ENCODE data around the gene AGBL1.

The AGBL1 gene

DNA sequence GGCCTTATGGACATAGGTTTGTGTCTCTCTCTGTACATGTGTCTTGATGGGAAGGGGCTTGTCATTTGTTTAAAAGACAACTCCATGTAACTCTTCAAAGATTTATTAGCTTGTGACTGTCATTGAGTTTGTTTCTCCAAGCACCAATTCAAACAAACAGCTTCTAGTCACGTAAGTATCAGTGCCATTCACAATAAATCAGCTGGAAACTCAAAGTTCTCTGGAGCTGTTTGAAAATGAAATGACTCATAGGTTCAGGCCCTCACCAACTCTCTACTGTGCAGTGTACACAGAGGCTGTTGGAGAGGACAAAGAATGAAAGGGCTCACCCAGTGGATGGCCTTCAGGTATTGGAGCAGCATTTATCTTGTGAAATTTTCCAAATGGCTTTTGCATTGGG is 476.3 kb downstream of the AGBL1 start:
- no peak overlapping the region for H3K4me3 ChIP-seq (ENCODE audit: low read depth in 1 of 2, low read length in 1 of 2)
- no peaks in the 10 kb centered on the region for H3K36me3 ChIP-seq
- no peak overlapping the region for H3K27ac ChIP-seq
- no peaks in the 10 kb centered on the region for H3K4me1 ChIP-seq (ENCODE audit: control insufficient read depth in 1 of 2, insufficient read depth in 1 of 2, low read depth in 1 of 2, low read length in 1 of 2)
- H3K27me3 ChIP-seq = no peaks in the 10 kb centered on the region
- TF ChIP-seq, protein P1, sequence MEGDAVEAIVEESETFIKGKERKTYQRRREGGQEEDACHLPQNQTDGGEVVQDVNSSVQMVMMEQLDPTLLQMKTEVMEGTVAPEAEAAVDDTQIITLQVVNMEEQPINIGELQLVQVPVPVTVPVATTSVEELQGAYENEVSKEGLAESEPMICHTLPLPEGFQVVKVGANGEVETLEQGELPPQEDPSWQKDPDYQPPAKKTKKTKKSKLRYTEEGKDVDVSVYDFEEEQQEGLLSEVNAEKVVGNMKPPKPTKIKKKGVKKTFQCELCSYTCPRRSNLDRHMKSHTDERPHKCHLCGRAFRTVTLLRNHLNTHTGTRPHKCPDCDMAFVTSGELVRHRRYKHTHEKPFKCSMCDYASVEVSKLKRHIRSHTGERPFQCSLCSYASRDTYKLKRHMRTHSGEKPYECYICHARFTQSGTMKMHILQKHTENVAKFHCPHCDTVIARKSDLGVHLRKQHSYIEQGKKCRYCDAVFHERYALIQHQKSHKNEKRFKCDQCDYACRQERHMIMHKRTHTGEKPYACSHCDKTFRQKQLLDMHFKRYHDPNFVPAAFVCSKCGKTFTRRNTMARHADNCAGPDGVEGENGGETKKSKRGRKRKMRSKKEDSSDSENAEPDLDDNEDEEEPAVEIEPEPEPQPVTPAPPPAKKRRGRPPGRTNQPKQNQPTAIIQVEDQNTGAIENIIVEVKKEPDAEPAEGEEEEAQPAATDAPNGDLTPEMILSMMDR (IDR thresholded peaks at IDR 0.05) = no peak
- no peaks in the 10 kb centered on the region for H3K9me3 ChIP-seq

DNA sequence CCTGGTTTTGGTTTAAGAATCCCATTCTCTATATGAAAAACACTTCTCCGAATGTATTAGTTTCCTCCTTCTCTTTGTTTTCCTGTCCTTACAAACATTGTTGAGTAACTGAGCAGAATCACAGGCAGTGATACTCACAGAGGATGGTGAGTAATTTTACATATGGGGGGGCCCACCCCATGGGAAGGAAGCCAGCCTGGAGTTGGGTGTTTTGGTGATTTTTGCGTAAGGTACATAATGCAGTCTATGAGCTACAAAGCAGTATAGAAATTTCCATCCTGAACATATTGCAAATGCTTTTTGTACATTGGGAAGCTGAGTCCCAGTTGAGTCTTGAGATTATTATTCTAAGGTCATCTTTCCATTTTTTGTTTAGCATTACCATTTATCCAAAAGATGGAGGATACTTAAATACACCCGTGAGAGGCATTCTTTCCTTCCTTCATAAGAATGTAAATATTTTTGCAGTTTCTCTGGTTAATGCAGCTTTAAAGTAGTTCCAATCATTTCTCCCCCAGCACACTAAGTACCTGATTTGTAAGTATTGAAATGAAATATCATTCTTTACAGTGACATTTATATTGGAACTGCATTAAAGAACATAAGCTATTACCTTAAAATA is 476.8 kb downstream of the AGBL1 start:
- no peak overlapping the region for H3K27ac ChIP-seq
- H3K9me3 ChIP-seq = no peaks in the 10 kb centered on the region
- no peaks in the 10 kb centered on the region for H3K27me3 ChIP-seq
- H3K36me3 ChIP-seq = no peaks in the 10 kb centered on the region
- no peaks in the 10 kb centered on the region for H3K4me1 ChIP-seq (ENCODE audit: control insufficient read depth in 1 of 2, insufficient read depth in 1 of 2, low read depth in 1 of 2, low read length in 1 of 2)
- TF ChIP-seq, protein P1 (IDR thresholded peaks at IDR 0.05) = no peak
- H3K4me3 ChIP-seq (ENCODE audit: low read depth in 1 of 2, low read length in 1 of 2) = no peak overlapping the region

DNA sequence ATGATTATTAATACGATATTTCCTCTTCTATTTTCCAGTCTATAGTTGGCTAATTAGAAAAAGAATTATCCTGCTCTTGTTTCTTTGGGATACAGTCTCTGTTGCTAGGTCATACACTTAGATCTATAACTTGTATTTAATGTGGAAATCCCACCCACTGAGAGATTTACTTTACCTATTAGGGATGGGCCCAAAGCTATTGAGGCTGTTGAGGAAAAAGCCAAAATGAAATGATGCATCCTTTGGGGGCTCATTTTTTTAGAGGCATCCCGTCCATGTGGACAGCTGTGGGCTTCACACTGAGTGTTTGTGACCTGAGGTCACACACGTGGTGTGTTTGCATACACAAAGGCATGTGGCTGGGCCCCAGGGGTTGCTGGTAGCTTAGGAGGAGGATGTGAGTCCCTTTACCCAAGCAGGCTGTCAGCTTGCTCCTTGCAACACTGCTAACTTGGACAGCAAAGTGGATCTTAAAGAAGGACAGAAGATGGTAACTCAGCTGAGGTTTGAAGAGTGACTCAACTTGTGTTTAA is 477.4 kb downstream of the AGBL1 start:
- TF ChIP-seq, protein P1 (IDR thresholded peaks at IDR 0.05) = no peak
- Histone ChIP-seq H3K27me3 (no peaks in the 10 kb centered on the region), H3K4me1 (ENCODE audit: control insufficient read depth in 1 of 2, insufficient read depth in 1 of 2, low read depth in 1 of 2, low read length in 1 of 2) (no peaks in the 10 kb centered on the region), H3K36me3 (no peaks in the 10 kb centered on the region), H3K9me3 (no peaks in the 10 kb centered on the region), H3K27ac (no peak overlapping the region), H3K4me3 (ENCODE audit: low read depth in 1 of 2, low read length in 1 of 2) (no peak overlapping the region)

DNA sequence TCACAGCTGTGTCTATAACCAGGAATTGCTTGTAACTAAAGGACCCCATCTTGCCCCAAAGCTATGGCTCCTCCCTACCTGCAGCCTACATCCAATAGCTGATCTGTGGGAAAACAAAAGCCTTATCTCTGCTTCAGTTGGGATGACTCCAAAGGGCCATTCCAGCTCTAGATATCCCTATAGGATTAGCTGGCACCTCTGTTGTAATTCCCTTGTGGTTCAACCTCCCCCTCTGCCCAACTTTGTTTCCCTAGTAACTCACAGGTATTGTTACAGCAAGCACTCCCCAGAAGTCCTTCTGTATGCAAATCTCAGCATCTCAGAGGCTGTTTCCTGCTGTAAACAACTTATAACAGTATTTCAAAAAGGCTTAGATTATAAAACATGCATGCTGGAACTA is 478.6 kb downstream of the AGBL1 start:
- no peaks in the 10 kb centered on the region for H3K36me3 ChIP-seq
- H3K27me3 ChIP-seq = no peaks in the 10 kb centered on the region
- H3K27ac ChIP-seq = no peak overlapping the region
- H3K4me3 ChIP-seq (ENCODE audit: low read depth in 1 of 2, low read length in 1 of 2) = no peak overlapping the region
- TF ChIP-seq, protein P1 (IDR thresholded peaks at IDR 0.05) = no peak
- H3K9me3 ChIP-seq = no peaks in the 10 kb centered on the region
- no peaks in the 10 kb centered on the region for H3K4me1 ChIP-seq (ENCODE audit: control insufficient read depth in 1 of 2, insufficient read depth in 1 of 2, low read depth in 1 of 2, low read length in 1 of 2)

DNA sequence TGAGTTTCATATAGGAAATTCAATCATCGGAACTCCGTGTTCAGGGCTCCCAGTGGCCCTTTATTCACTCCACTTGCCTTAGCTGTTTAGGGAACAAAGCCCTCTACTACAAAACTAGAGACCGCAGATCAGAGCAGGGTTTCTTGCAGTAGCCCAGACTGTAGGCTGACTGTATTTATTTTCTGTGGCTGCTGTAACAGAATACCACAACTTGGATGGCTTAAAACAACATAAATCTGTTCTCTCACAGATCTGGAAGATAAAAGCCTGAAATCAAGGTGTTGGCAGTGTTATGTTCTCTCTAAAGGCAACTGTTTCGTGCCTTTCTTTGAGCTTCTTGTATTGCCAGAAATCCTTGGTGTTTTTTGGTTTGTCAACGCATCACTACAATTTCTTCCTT is 479.0 kb downstream of the AGBL1 start:
- no peaks in the 10 kb centered on the region for H3K27me3 ChIP-seq
- TF ChIP-seq, protein P1 (IDR thresholded peaks at IDR 0.05) = no peak
- no peaks in the 10 kb centered on the region for H3K9me3 ChIP-seq
- H3K36me3 ChIP-seq = no peaks in the 10 kb centered on the region
- no peaks in the 10 kb centered on the region for H3K4me1 ChIP-seq (ENCODE audit: control insufficient read depth in 1 of 2, insufficient read depth in 1 of 2, low read depth in 1 of 2, low read length in 1 of 2)
- no peak overlapping the region for H3K4me3 ChIP-seq (ENCODE audit: low read depth in 1 of 2, low read length in 1 of 2)
- H3K27ac ChIP-seq = no peak overlapping the region
